ENCODE data around the gene DNAJC10. TPM values are rescaled to one million over a fixed set of nuclear protein-coding genes. Genes with fewer than 3 reads are reported as not detected.

Gene DNAJC10
- total RNA-seq (10 to 100 TPM; 25.8 to 31.1 (median 28.1) TPM), polyA plus RNA-seq (10 to 100 TPM in 2 of 3 donors, 1 to 10 TPM in 1; 9.0 to 20.1 (median 14.9) TPM)
- long read RNA-seq, donor 1, full-length matches to known transcripts, result 11 of 18 reads
- long read RNA-seq, donor 1, partial matches to known transcripts, result 1 of 18 reads
- long read RNA-seq, donor 1, other reads (novel, unspliced or antisense), result 6 of 18 reads
- long read RNA-seq, donor 2, full-length matches to known transcripts, result 17 of 25 reads
- long read RNA-seq, donor 2, partial matches to known transcripts, result 3 of 25 reads
- long read RNA-seq, donor 2, other reads (novel, unspliced or antisense), result 5 of 25 reads

GRCh38 chr2:182715892-182716649 lies at the start of gene DNAJC10:
DNAJC10 (plus strand) TSS chr2:182716257; CDS start chr2:182718087, 1,830 bp downstream.
- Histone ChIP-seq H3K27ac (peak within 1 kb of the TSS; percentile 68), H3K9me3 (no peaks in the 10 kb centered on the region), H3K36me3 (ENCODE audit: insufficient read depth in 1 of 2, low read depth in 1 of 2) (peaks cover 0 to 23% of the 10 kb centered on the region in 2 donors), H3K4me3 (peak within 1 kb of the TSS; percentile 84), H3K4me1 (peaks cover 14% of the 10 kb centered on the region), H3K27me3 (ENCODE audit: insufficient read depth in 3 of 3, low read length in 2 of 3) (no peaks in the 10 kb centered on the region)
- TF ChIP-seq CTCF (IDR thresholded peaks at IDR 0.05), result no peak
- intact Hi-C loops (cut with DNase I), result loop anchor here in 1 of 2 donors (10.0 kb wide), 1 partner anchor 1289 kb away; no protein-coding TSS in a partner anchor
- WGBS, 3 donors, result 0 to 1% (median 0%) methylated on average over 64 to 69 of the region's 69 CpGs
- ATAC-seq (peak; percentile 92 to 98 (median 98)), DNase-seq (peak; percentile 87 to 91)

- H3K27me3 ChIP-seq (ENCODE audit: insufficient read depth in 3 of 3, low read length in 2 of 3), result no peaks in the 10 kb centered on the region
- no peak overlapping the region for H3K4me3 ChIP-seq
- no peaks in the 10 kb centered on the region for H3K36me3 ChIP-seq (ENCODE audit: insufficient read depth in 1 of 2, low read depth in 1 of 2)
- WGBS, 3 donors, result 55 to 85% (median 60%) methylated on average over 1 of the region's 1 CpG
- no peaks in the 10 kb centered on the region for H3K4me1 ChIP-seq
- intact Hi-C loops (cut with DNase I), result no loop called here
- ATAC-seq (no peak), DNase-seq (no peak)
- peak; percentile 16 for TF ChIP-seq CTCF (IDR thresholded peaks at IDR 0.05)
- H3K27ac ChIP-seq, result no peak overlapping the region
- no peaks in the 10 kb centered on the region for H3K9me3 ChIP-seq
These were observed 49.3 kb upstream of the DNAJC10 start for GRCh38 chr2:182666674-182667314.

- Histone ChIP-seq H3K36me3 (ENCODE audit: insufficient read depth in 1 of 2, low read depth in 1 of 2) (no peaks in the 10 kb centered on the region), H3K4me3 (no peak overlapping the region), H3K9me3 (no peaks in the 10 kb centered on the region), H3K27me3 (ENCODE audit: insufficient read depth in 3 of 3, low read length in 2 of 3) (no peaks in the 10 kb centered on the region), H3K27ac (no peak overlapping the region), H3K4me1 (no peaks in the 10 kb centered on the region)
- DNase-seq, result no peak
- TF ChIP-seq CTCF (IDR thresholded peaks at IDR 0.05), result no peak
- WGBS, 3 donors, result 82 to 90% (median 84%) methylated on average over 1 of the region's 1 CpG
- intact Hi-C loops (cut with DNase I), result no loop called here
- no peak for ATAC-seq
These were observed 48.8 kb upstream of the DNAJC10 start for GRCh38 chr2:182667315-182667695.

GRCh38 chr2:182668671-182669070 lies 47.4 kb upstream of the DNAJC10 start:
- intact Hi-C loops (cut with DNase I), result no loop called here
- no peak overlapping the region for H3K4me3 ChIP-seq
- no peaks in the 10 kb centered on the region for H3K4me1 ChIP-seq
- no peaks in the 10 kb centered on the region for H3K27me3 ChIP-seq (ENCODE audit: insufficient read depth in 3 of 3, low read length in 2 of 3)
- no peaks in the 10 kb centered on the region for H3K9me3 ChIP-seq
- DNase-seq, result no peak
- no peak overlapping the region for H3K27ac ChIP-seq
- no peaks in the 10 kb centered on the region for H3K36me3 ChIP-seq (ENCODE audit: insufficient read depth in 1 of 2, low read depth in 1 of 2)
- ATAC-seq, result no peak
- no peak for TF ChIP-seq CTCF (IDR thresholded peaks at IDR 0.05)
- WGBS, 3 donors, result 49 to 56% (median 55%) methylated on average over 6 of the region's 6 CpGs
